Femur (tissue), 1 donor: ENCODE measurements around the gene SRCAP.

ENCODE experiments used
- DNase-seq: peaks from one replicate; pipeline ENCODE4 v3.0.0-alpha.2; 2017

Gene SRCAP

GRCh38 chr16:30737794-30738648 is 39.0 kb downstream of the SRCAP start:
- DNase-seq, result no peak

- no peak for DNase-seq
These were observed 40.3 kb downstream of the SRCAP start for GRCh38 chr16:30738984-30739951.

GRCh38 chr16:30740364-30741251 is 41.6 kb downstream of the SRCAP start:
- DNase-seq, result peak; percentile 70

GRCh38 chr16:30741461-30741914 is 42.5 kb downstream of the SRCAP start:
- no peak for DNase-seq

- DNase-seq, result peak; percentile 59
These were observed 44.7 kb downstream of the SRCAP start for GRCh38 chr16:30743716-30744115.

- peak; percentile 71 for DNase-seq
These were observed 45.2 kb downstream of the SRCAP start for GRCh38 chr16:30744183-30744582.

- DNase-seq, result no peak
These were observed 46.1 kb downstream of the SRCAP start for GRCh38 chr16:30745082-30745481.

GRCh38 chr16:30746638-30747175 is 47.7 kb downstream of the SRCAP start:
- no peak for DNase-seq

GRCh38 chr16:30747331-30747730 is 48.4 kb downstream of the SRCAP start:
- DNase-seq, result no peak

GRCh38 chr16:30747799-30748633 is 49.0 kb downstream of the SRCAP start, which contains the start of gene PHKG2:
PHKG2 (plus strand) TSS chr16:30748425; CDS start chr16:30748821, 396 bp downstream.
- DNase-seq, result peak; percentile 99

- DNase-seq, result no peak
These were observed 49.9 kb downstream of the SRCAP start for GRCh38 chr16:30748634-30749445.

GRCh38 chr16:30750201-30750600 is 51.2 kb downstream of the SRCAP start:
- no peak for DNase-seq

GRCh38 chr16:30750876-30751465 is 52.0 kb downstream of the SRCAP start:
- DNase-seq, result no peak

- DNase-seq, result peak; percentile 15
These were observed 54.6 kb downstream of the SRCAP start for GRCh38 chr16:30753596-30753995.

- no peak for DNase-seq
These were observed 57.2 kb downstream of the SRCAP start for GRCh38 chr16:30755955-30756780.

- no peak for DNase-seq
These were observed 57.8 kb downstream of the SRCAP start for GRCh38 chr16:30756781-30757100.

GRCh38 chr16:30757316-30757715 is 58.3 kb downstream of the SRCAP start:
- no peak for DNase-seq

GRCh38 chr16:30758988-30759491 is 60.1 kb downstream of the SRCAP start:
- peak; percentile 47 for DNase-seq
